ENCODE results near the gene DOCK2.

DOCK2 gene

DNA sequence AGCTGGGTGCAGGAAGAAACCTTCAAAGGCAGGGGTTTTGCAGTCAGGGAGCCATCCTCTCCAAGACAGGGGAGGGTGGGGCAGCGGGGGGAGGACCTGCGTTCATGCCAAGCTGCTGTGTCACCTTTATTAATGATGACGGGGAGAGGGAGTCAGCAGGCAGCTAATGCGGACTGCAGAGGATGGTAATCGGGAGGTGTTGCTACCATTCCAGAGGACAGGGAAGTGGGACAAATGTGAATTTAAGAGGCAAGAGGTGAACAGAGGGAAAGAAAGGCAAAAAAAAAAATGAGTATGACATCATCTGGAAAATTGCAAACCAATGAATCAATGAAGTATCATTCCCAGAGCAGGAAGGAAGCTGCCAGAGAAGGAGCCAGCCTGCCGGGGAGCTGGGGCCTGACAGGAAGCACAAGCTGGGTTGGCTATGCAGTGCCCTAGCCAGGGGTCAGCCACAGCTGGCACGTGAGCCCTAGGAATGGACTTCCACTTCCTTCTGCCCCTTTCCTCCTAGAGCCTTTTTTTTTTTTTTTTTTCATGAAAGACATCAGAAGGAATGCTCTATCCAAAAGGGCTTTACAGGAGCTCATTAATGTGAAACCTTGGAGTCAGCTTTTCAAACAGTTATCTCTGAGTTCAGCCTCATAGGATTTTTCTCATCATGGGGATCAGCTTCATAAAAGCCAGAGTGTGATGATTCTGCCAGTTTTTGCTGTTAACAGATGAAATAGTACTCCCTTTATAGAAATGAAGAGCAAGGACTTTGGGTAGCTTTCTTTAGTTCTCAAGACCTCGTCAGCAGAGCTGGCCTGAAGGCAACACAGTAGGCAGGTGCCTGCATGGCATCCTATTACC is 334.1 kb downstream of the DOCK2 start:
- DNase-seq (ENCODE audit: low spot score) (peak; percentile 83), FAIRE-seq (no peak)

- DNase-seq (ENCODE audit: low spot score) (no peak), FAIRE-seq (no peak)
Observed at GRCh38 chr5:169971780-169972179, 334.7 kb downstream of the DOCK2 start.

DNA sequence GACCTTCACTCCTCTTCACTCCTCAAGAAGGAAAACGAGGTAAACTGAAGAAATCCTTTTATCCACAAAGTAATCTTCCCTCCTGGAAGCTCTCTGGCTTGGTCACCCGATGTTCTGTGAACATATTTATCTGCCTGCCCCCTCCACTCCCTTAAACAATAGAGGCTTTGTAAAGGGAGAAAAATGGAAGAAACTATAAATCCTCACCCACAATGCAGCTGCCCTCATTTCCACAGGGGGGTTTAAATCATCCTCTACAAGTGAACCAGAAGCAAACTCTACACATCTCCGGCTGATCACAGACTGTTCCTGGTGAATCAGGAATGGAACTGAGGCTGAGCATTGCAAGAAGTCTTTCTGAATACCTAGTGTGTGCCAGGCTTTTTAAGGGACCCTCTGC is 336.0 kb downstream of the DOCK2 start:
- no peak for FAIRE-seq
- DNase-seq (ENCODE audit: low spot score): no peak

DNA sequence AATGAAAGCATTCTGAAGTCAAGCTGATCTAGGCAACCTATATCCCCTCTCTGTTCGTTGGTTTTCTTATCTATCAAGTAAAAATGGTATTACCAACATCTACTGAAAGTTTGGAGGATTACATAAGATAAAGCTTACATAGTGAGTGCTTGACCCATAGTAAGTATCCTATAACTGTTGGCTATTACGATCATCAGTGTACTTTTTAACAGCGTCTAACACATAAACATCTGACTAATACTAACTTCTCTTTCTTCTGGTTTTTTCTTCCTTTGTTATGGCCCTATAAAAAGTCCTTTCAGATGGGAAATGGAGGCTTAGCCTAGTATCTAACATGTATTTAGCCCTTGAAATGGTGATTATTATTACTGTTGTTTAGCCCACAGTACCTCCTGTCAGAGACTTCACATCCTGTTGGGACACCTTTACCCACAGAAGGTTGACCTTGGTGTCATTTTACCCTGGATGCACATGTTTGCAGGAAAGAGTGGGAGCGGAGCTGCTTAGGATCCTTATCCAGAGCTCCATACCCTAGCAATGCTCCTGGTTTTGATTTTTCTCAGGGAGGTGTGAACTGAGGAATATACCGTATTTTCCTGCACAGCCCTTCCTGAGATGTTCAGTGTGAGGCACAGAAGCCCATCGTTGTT is 337.2 kb downstream of the DOCK2 start:
- no peak for DNase-seq (ENCODE audit: low spot score)
- FAIRE-seq: no peak

DNA sequence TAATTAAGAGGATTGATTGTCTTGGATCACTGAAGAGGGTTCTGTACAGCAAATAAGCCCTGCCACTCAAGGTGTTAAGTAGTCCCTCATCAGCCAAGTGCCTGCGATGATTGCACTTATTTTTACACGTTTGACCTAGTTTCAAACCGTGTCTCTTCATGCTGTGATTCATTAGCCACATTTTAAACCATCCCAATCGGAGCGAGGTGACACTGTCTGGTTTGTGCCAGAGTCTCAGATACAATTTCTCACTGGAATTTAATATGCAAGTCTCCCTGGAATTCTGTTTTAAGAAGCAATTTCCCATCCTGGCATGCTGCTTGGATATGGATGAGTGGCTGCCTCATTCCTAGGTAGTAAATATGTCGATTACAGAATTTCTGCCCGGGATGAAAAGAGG is 341.6 kb downstream of the DOCK2 start:
- FAIRE-seq: no peak
- DNase-seq (ENCODE audit: low spot score): no peak

GRCh38 chr5:169979871-169980270 is 342.8 kb downstream of the DOCK2 start:
- no peak for DNase-seq (ENCODE audit: low spot score)
- no peak for FAIRE-seq

- no peak for FAIRE-seq
Observed at GRCh38 chr5:169980418-169981053, 343.5 kb downstream of the DOCK2 start, which contains the start of gene INSYN2B. TSS of gene INSYN2B (minus strand) at chr5:169980495. CDS start at chr5:169883898, 96,597 bp downstream.

DNA sequence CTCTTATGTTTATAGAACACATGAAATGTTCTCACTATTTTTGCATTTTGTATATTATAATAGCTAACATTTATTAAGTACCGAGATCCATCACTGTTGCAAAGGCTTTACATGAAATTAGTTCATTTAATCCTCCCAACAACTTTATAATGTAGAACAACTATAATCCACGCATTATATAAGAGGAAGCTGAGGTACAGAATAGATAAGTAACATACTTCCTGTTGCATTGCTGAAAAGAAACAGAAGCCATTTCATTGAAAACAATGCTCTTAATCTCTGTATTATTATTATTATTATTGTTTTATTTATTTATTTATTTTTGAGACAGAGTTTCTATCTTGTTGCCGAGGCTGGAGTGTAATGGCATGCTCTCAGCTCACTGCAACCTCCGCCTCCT is 351.1 kb downstream of the DOCK2 start:
- no peak for FAIRE-seq

More at GRCh38 chr5:169980418-169981053, 343.5 kb downstream of the DOCK2 start, which contains the start of gene INSYN2B:
- peak; percentile 79 for DNase-seq (ENCODE audit: low spot score)

DNA sequence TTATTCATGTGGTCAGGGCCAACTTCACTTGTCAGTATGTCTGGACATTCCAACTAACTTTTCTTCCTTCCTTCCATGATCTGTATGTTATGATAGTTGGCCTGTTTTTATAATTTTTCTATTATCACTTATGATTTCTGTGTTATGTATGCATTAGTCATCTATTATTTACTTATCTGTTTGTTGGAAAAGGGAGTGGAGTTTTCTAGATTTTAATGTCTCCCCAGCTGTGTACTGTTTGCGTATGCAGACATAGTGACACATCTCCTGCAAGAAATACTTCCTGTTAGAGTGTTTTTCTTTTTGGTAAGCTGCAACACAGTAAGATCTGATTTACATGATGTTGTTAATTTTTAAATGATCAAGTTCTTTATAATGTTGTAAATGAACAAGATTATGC is 351.9 kb downstream of the DOCK2 start:
- DNase-seq (ENCODE audit: low spot score) (no peak), FAIRE-seq (no peak)

More for the DNA sequence above, 351.1 kb downstream of the DOCK2 start:
- no peak for DNase-seq (ENCODE audit: low spot score)

DNA sequence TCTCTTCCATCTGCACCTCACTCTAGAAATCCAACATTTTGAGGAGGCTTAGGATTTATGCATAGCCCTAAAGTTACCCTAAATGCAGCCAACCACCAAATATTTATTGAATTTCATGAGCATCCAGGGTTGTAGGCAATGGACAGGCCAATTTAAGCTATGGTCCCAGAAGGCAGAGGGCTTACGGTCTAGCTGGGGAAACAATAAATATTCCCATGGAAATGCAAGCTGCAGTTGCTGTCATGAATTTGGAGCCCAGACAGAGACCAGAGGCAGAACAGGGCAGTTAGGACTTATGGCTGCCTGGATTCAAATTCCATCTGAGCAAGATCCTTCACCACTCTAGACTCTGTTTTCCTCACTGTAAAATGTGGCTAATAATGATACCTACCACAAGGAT is 352.3 kb downstream of the DOCK2 start:
- FAIRE-seq: no peak
- no peak for DNase-seq (ENCODE audit: low spot score)

DNA sequence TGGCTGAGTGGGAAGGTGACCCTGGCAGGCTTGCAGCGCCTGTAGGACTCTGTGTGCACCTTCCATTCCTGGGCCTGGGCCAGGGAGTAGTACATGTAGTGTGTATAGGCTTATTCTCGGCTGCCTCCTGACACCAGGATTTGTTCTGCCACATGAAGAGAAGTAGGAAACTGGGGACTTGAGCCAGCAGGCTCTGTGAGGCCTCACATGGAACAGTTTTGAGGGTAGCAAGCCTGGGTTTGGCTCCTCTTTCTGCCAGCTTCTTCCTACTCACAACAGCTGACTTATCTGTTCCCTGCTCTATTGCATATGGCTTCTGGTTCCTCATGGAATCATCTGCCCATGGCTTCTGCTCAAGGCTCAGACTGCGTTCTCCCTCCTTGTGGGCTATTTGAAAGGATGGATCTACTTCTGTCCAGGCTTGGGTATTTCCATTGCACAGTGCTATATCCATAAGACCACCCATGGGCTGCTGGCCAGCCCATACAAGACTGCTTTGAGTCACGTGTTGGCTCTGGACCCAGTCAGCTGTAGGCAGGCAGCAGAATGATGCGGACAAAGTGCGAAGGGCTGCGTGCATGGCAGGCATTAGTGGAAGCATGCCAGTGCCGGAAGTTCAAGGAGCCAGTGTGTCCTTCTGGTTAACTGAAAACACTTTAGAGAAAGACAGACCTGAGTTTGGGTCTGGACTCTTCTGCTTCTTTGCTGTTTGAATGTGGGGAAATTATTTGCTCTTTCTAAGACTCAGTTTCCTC is 354.2 kb downstream of the DOCK2 start:
- DNase-seq (ENCODE audit: low spot score): no peak
- FAIRE-seq: no peak

DNA sequence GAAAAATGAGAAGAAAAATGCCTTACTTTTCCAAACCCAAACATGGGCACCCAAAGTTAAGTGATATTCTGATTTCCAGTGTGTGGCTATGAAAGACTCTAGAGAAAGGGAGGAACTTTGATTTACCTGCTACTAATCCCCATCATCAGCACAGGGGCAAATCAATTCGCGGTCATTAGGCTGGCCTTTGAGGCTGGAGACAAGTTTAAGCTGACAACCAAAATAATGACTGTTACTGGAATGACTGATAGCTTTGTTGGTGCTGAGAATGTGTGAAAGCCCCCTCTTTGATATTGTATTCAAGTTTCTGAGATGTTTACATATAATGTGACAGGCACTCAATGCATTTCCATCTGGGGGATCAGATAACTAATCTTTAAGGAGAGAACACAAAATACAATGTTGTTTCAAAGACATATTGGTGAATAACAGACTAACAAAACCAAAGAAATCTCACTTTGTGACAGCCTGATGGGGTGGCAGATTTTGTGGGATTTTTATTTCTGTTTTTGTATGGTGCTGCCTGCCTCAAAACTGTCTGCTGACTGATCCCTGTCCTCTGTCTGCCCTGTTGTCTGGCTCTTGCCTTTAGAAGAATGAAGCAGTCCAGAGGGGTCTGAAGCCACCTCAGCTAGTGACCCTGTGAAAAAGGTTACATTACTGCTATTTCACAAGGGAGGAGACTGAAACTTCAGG is 355.9 kb downstream of the DOCK2 start:
- DNase-seq (ENCODE audit: low spot score): no peak
- no peak for FAIRE-seq

GRCh38 chr5:169993485-169993790 is 356.4 kb downstream of the DOCK2 start:
- FAIRE-seq (no peak), DNase-seq (ENCODE audit: low spot score) (no peak)

- FAIRE-seq: no peak
- DNase-seq (ENCODE audit: low spot score): no peak
Observed at GRCh38 chr5:169997798-169998197, 360.7 kb downstream of the DOCK2 start.

GRCh38 chr5:169999621-170000020 is 362.5 kb downstream of the DOCK2 start:
- DNase-seq (ENCODE audit: low spot score): no peak
- FAIRE-seq: no peak

- FAIRE-seq: no peak
Observed at GRCh38 chr5:170000155-170000554, 363.1 kb downstream of the DOCK2 start.

GRCh38 chr5:170006021-170006420 is 368.9 kb downstream of the DOCK2 start:
- FAIRE-seq (no peak), DNase-seq (ENCODE audit: low spot score) (no peak)

More at GRCh38 chr5:170000155-170000554, 363.1 kb downstream of the DOCK2 start:
- DNase-seq (ENCODE audit: low spot score): no peak

DNA sequence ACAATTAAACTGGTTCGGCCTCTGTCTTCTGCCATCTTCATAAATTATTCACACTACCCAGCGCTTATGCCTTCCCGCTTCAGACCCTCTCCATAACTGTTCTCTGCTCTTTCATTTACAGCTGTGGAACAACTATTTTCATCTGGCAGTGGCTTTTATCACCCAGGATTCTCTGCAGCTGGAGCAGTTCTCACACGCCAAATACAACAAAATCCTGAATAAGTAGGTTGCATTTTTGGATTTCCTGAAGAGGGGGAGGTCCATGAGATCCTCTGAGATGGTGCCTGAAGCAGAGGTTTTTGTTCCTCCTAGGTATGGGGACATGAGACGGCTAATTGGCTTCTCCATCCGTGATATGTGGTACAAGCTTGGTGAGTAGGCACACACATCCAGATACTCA is 371.3 kb downstream of the DOCK2 start:
- FAIRE-seq (no peak), DNase-seq (ENCODE audit: low spot score) (no peak)

GRCh38 chr5:170010595-170010994 is 373.5 kb downstream of the DOCK2 start:
- FAIRE-seq: no peak
- no peak for DNase-seq (ENCODE audit: low spot score)

GRCh38 chr5:170011751-170012150 is 374.7 kb downstream of the DOCK2 start:
- FAIRE-seq (no peak), DNase-seq (ENCODE audit: low spot score) (no peak)

GRCh38 chr5:170012622-170013021 is 375.5 kb downstream of the DOCK2 start:
- DNase-seq (ENCODE audit: low spot score): no peak
- no peak for FAIRE-seq
